ENCODE data around the gene ATP8B3. TPM values are rescaled to one million over a fixed set of nuclear protein-coding genes. Genes with fewer than 3 reads are reported as not detected.

The ATP8B3 gene
- total and polyA plus RNA-seq, 2 experiments from 2014 or later: 2.1 to 6.0 TPM

DNA sequence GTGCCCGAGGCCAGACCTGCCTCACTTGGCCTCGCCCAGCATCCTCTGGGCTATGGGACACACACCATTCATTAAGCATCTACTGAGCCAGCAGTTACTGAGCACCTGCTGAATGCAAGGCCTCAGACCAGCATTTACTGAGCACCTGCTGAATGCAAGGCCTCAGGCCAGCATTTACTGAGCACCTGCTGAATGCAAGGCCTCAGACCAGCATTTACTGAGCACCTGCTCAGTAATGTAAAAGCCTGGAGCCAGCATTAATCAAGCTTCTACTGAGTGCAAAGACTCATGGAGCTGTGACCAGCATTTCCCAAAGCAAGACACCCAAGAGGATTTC, 3.7 kb downstream of the ATP8B3 start:
- Histone ChIP-seq H3K36me3 (ENCODE audit: insufficient read depth) (no peaks in the 10 kb centered on the region), H3K4me2 (no peak overlapping the region), H2AFZ (no peak overlapping the region), H3K79me2 (replicated peaks; ENCODE audit: insufficient read depth) (no peaks in the 10 kb centered on the region), H3K27ac (ENCODE audit: low read depth) (no peak overlapping the region), H3K4me1 (ENCODE audit: insufficient read depth) (no peaks in the 10 kb centered on the region), H4K20me1 (replicated peaks; ENCODE audit: insufficient read depth) (no peaks in the 10 kb centered on the region), H3K27me3 (ENCODE audit: insufficient read depth) (no peaks in the 10 kb centered on the region), H3F3A (replicated peaks; ENCODE audit: low read depth) (0 out of 2 replicates have a peak, but pooled peaks cover 3% of the 10 kb centered on the region), H3K4me3 (no peak overlapping the region), H3K9me2 (ENCODE audit: insufficient read depth) (no peaks in the 10 kb centered on the region)
- peaks cover 16% of the 10 kb centered on the region for H3K27me3 Mint-ChIP-seq (ENCODE audit: insufficient read depth, low read depth, poor library complexity)
- peaks cover 3% of the 10 kb centered on the region; the same call in 2 of the 3 replicates for H3K4me1 Mint-ChIP-seq
- H3K36me3 Mint-ChIP-seq (ENCODE audit: low read depth): no peaks in the 10 kb centered on the region
- no peaks in the 10 kb centered on the region for H3K9me3 Mint-ChIP-seq
- ATAC-seq (no peak), DNase-seq (ENCODE audit: low spot score) (no peak)
- H3K4me3 Mint-ChIP-seq: no peak overlapping the region
- TF ChIP-seq JUNB (IDR thresholded peaks at IDR 0.05; ENCODE audit: unreplicated experiment): no peak
- TF ChIP-seq, protein P1, sequence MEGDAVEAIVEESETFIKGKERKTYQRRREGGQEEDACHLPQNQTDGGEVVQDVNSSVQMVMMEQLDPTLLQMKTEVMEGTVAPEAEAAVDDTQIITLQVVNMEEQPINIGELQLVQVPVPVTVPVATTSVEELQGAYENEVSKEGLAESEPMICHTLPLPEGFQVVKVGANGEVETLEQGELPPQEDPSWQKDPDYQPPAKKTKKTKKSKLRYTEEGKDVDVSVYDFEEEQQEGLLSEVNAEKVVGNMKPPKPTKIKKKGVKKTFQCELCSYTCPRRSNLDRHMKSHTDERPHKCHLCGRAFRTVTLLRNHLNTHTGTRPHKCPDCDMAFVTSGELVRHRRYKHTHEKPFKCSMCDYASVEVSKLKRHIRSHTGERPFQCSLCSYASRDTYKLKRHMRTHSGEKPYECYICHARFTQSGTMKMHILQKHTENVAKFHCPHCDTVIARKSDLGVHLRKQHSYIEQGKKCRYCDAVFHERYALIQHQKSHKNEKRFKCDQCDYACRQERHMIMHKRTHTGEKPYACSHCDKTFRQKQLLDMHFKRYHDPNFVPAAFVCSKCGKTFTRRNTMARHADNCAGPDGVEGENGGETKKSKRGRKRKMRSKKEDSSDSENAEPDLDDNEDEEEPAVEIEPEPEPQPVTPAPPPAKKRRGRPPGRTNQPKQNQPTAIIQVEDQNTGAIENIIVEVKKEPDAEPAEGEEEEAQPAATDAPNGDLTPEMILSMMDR (conservative IDR thresholded peaks at IDR 0.05; ENCODE audit: low read depth in 2 of 2): no peak
- TF ChIP-seq NANOG (IDR thresholded peaks at IDR 0.05; ENCODE audit: borderline replicate concordance): no peak
- no peak for TF ChIP-seq EZH2phosphoT487 (IDR thresholded peaks at IDR 0.05; ENCODE audit: unreplicated experiment)
- no peak for TF ChIP-seq ZNF114 (CRISPR knock-in tag; IDR thresholded peaks at IDR 0.05)
- TF ChIP-seq, protein P2, sequence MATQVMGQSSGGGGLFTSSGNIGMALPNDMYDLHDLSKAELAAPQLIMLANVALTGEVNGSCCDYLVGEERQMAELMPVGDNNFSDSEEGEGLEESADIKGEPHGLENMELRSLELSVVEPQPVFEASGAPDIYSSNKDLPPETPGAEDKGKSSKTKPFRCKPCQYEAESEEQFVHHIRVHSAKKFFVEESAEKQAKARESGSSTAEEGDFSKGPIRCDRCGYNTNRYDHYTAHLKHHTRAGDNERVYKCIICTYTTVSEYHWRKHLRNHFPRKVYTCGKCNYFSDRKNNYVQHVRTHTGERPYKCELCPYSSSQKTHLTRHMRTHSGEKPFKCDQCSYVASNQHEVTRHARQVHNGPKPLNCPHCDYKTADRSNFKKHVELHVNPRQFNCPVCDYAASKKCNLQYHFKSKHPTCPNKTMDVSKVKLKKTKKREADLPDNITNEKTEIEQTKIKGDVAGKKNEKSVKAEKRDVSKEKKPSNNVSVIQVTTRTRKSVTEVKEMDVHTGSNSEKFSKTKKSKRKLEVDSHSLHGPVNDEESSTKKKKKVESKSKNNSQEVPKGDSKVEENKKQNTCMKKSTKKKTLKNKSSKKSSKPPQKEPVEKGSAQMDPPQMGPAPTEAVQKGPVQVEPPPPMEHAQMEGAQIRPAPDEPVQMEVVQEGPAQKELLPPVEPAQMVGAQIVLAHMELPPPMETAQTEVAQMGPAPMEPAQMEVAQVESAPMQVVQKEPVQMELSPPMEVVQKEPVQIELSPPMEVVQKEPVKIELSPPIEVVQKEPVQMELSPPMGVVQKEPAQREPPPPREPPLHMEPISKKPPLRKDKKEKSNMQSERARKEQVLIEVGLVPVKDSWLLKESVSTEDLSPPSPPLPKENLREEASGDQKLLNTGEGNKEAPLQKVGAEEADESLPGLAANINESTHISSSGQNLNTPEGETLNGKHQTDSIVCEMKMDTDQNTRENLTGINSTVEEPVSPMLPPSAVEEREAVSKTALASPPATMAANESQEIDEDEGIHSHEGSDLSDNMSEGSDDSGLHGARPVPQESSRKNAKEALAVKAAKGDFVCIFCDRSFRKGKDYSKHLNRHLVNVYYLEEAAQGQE (IDR thresholded peaks at IDR 0.05; ENCODE audit: unreplicated experiment): no peak
- no peak for TF ChIP-seq STAT1 (IDR thresholded peaks at IDR 0.05; ENCODE audit: unreplicated experiment)
- TF ChIP-seq, protein P3, sequence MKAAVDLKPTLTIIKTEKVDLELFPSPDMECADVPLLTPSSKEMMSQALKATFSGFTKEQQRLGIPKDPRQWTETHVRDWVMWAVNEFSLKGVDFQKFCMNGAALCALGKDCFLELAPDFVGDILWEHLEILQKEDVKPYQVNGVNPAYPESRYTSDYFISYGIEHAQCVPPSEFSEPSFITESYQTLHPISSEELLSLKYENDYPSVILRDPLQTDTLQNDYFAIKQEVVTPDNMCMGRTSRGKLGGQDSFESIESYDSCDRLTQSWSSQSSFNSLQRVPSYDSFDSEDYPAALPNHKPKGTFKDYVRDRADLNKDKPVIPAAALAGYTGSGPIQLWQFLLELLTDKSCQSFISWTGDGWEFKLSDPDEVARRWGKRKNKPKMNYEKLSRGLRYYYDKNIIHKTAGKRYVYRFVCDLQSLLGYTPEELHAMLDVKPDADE (IDR thresholded peaks at IDR 0.05): no peak
- TF ChIP-seq POLR2AphosphoS5 (IDR thresholded peaks at IDR 0.05; ENCODE audit: low read depth): no peak
- TF ChIP-seq EZH2 (IDR thresholded peaks at IDR 0.05; ENCODE audit: low read depth, unreplicated experiment): no peak
- TF ChIP-seq, protein P4, sequence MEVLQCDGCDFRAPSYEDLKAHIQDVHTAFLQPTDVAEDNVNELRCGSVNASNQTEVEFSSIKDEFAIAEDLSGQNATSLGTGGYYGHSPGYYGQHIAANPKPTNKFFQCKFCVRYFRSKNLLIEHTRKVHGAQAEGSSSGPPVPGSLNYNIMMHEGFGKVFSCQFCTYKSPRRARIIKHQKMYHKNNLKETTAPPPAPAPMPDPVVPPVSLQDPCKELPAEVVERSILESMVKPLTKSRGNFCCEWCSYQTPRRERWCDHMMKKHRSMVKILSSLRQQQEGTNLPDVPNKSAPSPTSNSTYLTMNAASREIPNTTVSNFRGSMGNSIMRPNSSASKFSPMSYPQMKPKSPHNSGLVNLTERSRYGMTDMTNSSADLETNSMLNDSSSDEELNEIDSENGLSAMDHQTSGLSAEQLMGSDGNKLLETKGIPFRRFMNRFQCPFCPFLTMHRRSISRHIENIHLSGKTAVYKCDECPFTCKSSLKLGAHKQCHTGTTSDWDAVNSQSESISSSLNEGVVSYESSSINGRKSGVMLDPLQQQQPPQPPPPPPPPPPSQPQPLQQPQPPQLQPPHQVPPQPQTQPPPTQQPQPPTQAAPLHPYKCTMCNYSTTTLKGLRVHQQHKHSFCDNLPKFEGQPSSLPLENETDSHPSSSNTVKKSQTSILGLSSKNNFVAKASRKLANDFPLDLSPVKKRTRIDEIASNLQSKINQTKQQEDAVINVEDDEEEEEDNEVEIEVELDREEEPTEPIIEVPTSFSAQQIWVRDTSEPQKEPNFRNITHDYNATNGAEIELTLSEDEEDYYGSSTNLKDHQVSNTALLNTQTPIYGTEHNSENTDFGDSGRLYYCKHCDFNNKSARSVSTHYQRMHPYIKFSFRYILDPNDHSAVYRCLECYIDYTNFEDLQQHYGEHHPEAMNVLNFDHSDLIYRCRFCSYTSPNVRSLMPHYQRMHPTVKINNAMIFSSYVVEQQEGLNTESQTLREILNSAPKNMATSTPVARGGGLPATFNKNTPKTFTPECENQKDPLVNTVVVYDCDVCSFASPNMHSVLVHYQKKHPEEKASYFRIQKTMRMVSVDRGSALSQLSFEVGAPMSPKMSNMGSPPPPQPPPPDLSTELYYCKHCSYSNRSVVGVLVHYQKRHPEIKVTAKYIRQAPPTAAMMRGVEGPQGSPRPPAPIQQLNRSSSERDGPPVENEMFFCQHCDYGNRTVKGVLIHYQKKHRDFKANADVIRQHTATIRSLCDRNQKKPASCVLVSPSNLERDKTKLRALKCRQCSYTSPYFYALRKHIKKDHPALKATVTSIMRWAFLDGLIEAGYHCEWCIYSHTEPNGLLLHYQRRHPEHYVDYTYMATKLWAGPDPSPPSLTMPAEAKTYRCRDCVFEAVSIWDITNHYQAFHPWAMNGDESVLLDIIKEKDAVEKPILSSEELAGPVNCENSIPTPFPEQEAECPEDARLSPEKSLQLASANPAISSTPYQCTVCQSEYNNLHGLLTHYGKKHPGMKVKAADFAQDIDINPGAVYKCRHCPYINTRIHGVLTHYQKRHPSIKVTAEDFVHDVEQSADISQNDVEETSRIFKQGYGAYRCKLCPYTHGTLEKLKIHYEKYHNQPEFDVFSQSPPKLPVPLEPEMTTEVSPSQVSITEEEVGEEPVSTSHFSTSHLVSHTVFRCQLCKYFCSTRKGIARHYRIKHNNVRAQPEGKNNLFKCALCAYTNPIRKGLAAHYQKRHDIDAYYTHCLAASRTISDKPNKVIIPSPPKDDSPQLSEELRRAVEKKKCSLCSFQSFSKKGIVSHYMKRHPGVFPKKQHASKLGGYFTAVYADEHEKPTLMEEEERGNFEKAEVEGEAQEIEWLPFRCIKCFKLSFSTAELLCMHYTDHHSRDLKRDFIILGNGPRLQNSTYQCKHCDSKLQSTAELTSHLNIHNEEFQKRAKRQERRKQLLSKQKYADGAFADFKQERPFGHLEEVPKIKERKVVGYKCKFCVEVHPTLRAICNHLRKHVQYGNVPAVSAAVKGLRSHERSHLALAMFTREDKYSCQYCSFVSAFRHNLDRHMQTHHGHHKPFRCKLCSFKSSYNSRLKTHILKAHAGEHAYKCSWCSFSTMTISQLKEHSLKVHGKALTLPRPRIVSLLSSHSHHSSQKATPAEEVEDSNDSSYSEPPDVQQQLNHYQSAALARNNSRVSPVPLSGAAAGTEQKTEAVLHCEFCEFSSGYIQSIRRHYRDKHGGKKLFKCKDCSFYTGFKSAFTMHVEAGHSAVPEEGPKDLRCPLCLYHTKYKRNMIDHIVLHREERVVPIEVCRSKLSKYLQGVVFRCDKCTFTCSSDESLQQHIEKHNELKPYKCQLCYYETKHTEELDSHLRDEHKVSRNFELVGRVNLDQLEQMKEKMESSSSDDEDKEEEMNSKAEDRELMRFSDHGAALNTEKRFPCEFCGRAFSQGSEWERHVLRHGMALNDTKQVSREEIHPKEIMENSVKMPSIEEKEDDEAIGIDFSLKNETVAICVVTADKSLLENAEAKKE (CRISPR knock-in tag; IDR thresholded peaks at IDR 0.05): no peak
- no peak for TF ChIP-seq CREB1 (CRISPR knock-in tag; IDR thresholded peaks at IDR 0.05; ENCODE audit: low read depth)
- no peak for TF ChIP-seq ZNF331 (CRISPR knock-in tag; IDR thresholded peaks at IDR 0.05; ENCODE audit: low read depth)
- no peak overlapping the region for H3K27ac Mint-ChIP-seq

Data from GM23338 (cell line).